Measurements from ENCODE around the gene RAPGEF2.

- TF ChIP-seq CTCF (IDR thresholded peaks at IDR 0.05; ENCODE audit: poor library complexity) (no peak), EZH2 (IDR thresholded peaks at IDR 0.05; ENCODE audit: borderline replicate concordance) (no peak)
These were observed 171.0 kb downstream of the RAPGEF2 start for GRCh38 chr4:159273841-159274240.

All from hepatocyte (in vitro differentiated cells).